Calu3 (cell line): ENCODE measurements around the gene LOXL3. TPM values are rescaled to one million over a fixed set of nuclear protein-coding genes. Genes with fewer than 3 reads are reported as not detected.

Experiments
- BruUV-seq: library from RNA; stranded (reverse); fragments of 400-500 nt; replicated peaks from 2 replicates; lab custom pipeline; 2021; lab: Mats Ljungman, UMichigan
- CTCF ChIA-PET: fragments of 300-600 bp; sonication (Branson Sonifier 250); formaldehyde crosslinking; loops from one replicate; lab custom pipeline; 2022; ENCODE audit warnings: antibody characterized with exemption; lab: Charles Lee
- DNase-seq: peaks from one replicate; pipeline ENCODE4 v3.0.0; 2022
- H3K27ac Mint-ChIP-seq: one replicate; pipeline ENCODE4 v1.8.0; 2022; ENCODE audit warnings: mixed read lengths; ENCODE audit not compliant: unreplicated experiment
- H3K27me3 Mint-ChIP-seq: one replicate; pipeline ENCODE4 v1.8.0; 2022; ENCODE audit warnings: mixed read lengths; ENCODE audit not compliant: unreplicated experiment
- H3K36me3 Mint-ChIP-seq: one replicate; pipeline ENCODE4 v1.8.0; 2022; ENCODE audit warnings: mild to moderate bottlenecking, moderate library complexity, mixed read lengths; ENCODE audit not compliant: insufficient read depth, unreplicated experiment
- H3K4me1 Mint-ChIP-seq: one replicate; pipeline ENCODE4 v1.8.0; 2022; ENCODE audit warnings: mild to moderate bottlenecking, low read depth, mixed read lengths; ENCODE audit not compliant: unreplicated experiment
- H3K4me3 Mint-ChIP-seq: one replicate; pipeline ENCODE4 v1.8.0; 2022; ENCODE audit warnings: mild to moderate bottlenecking, low read depth, moderate library complexity, mixed read lengths; ENCODE audit not compliant: unreplicated experiment
- H3K9me3 Mint-ChIP-seq: one replicate; pipeline ENCODE4 v1.8.0; 2022; ENCODE audit warnings: low read depth, mixed read lengths; ENCODE audit not compliant: unreplicated experiment
- intact Hi-C: fragments of 100-400 bp; cut with micrococcal nuclease; formaldehyde crosslinking; loops from one replicate; pipeline ENCODE4 v1.10.0; 2022; ENCODE audit not compliant: unreplicated experiment
- total RNA-seq: library from RNA; stranded (reverse); gene quantifications from 2 replicates; pipeline ENCODE4 v1.2.3, GENCODE V29; 2022
- TF ChIP-seq, protein P1 (sequence below): fragments of 200-600 bp; IDR thresholded peaks from one replicate; pipeline ENCODE4 v1.8.0; 2022; ENCODE audit warnings: antibody characterized with exemption; ENCODE audit not compliant: unreplicated experiment

Gene LOXL3
- total RNA-seq, 1 experiment from 2014 or later: 1.2 TPM

DNA sequence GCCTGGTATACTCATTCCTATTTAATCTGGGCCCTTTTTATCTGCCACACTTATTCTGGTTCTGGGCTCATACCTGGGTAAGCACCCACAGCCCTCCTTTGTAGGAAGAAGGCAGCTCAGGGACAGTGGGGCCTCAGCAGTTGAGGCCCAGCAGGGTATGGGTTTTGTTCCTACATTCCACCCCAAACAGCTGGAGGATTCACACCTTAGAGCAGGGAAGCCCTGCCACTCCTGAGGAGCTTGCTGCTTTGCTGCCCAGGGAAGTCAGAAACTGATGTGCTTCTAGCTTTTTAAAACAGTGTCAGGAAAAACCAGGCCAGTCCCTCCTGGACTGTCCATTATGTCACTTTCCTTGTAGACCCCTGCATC lies 53.2 kb downstream of the LOXL3 start:
- Mint-ChIP-seq H3K9me3 (no peaks in the 10 kb centered on the region), H3K27ac (no peak overlapping the region), H3K27me3 (peaks cover 15% of the 10 kb centered on the region), H3K36me3 (peaks cover 57% of the 10 kb centered on the region), H3K4me3 (no peak overlapping the region), H3K4me1 (peaks cover 42% of the 10 kb centered on the region)
- intact Hi-C loops: no loop called here
- TF ChIP-seq, protein P1, sequence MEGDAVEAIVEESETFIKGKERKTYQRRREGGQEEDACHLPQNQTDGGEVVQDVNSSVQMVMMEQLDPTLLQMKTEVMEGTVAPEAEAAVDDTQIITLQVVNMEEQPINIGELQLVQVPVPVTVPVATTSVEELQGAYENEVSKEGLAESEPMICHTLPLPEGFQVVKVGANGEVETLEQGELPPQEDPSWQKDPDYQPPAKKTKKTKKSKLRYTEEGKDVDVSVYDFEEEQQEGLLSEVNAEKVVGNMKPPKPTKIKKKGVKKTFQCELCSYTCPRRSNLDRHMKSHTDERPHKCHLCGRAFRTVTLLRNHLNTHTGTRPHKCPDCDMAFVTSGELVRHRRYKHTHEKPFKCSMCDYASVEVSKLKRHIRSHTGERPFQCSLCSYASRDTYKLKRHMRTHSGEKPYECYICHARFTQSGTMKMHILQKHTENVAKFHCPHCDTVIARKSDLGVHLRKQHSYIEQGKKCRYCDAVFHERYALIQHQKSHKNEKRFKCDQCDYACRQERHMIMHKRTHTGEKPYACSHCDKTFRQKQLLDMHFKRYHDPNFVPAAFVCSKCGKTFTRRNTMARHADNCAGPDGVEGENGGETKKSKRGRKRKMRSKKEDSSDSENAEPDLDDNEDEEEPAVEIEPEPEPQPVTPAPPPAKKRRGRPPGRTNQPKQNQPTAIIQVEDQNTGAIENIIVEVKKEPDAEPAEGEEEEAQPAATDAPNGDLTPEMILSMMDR: no peak
- DNase-seq: no peak
- CTCF ChIA-PET: interaction anchor here (0.6 to 1.0 kb wide), 2 partner anchors 13 to 14 kb away, joined by 3 to 5 read pairs; partner anchors contain the start of gene TLX2
- BruUV-seq: no TSS peak

DNA sequence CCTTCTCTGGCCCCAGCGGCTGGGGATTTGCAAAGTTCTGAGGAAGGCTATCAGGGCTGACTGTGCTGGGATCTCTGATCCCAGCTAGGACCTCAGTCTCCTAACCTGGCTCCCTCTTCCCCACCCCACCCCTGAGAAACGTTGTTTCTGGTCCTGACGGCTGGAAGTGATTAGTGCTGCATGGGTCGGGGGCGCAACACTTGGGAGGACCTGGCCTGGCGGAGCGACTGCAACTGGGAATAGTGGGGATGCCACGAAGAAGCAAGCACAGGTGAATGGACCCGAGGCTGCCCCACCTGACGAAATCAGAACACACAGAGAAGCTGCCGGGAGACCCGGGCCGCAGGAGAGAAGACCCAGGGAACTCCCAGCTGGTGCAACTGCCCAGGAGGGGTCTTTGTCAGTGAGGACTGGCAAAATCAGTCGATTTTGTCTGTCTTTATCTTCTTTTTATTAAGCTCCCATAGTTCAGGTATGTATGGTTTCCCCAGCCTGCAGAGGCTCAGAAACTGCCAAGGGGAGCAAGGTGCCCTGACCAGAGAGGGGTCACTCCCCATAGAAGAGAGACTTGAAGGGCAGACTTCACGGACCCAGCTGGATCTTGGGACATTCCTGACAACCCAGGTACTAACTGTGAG lies 53.7 kb downstream of the LOXL3 start:
- TF ChIP-seq, protein P1: no peak
- H3K4me1 Mint-ChIP-seq: peaks cover 37% of the 10 kb centered on the region
- peaks cover 15% of the 10 kb centered on the region for H3K27me3 Mint-ChIP-seq
- no peak overlapping the region for H3K4me3 Mint-ChIP-seq
- no peak for DNase-seq
- H3K9me3 Mint-ChIP-seq: no peaks in the 10 kb centered on the region
- peaks cover 56% of the 10 kb centered on the region for H3K36me3 Mint-ChIP-seq
- no TSS peak for BruUV-seq
- CTCF ChIA-PET: interaction anchor here (0.6 kb wide), 1 partner anchor 14 kb away, joined by 5 read pairs; the partner anchor contains the start of gene TLX2
- no peak overlapping the region for H3K27ac Mint-ChIP-seq
- intact Hi-C loops: no loop called here

DNA sequence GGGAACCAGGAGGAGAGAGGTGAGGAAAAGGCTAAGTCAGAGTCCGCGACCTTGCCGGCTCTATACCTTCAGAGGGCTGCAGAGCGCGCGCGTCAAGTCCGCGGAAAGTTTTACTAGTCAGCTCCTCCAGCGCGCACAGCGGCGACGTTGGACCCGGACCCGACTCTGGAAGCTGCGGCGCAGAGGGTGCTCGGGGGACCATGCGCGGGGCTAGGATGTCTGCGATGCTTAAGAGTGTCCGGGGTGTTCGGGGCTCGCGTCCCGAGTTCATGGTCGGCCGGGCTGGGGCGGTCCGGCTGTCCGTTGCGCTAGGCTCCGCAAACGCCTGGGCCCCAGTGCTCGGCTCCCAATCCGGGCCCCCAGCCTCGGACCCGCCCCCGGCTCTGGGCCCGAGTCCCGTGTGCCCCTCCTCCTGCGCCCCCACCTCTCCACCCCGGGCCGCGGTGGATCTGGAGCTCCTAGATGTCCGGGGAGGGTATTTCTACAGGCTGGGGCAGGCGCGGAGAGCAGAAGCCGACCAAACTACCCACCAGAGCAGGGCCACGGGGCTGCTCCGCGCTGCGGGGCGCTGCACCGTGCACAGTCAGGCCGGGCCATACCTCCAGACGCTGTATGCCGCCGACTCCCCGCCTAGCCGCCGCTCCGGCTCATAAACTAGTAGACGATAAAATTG lies 54.3 kb downstream of the LOXL3 start, which contains the start of gene LBX2:
LBX2 (minus strand) TSS at position 337 of the 673 bp plus-strand sequence; CDS start at position 271, 66 bp downstream.
- peaks cover 31% of the 10 kb centered on the region for H3K4me1 Mint-ChIP-seq
- peak within 1 kb of the TSS; percentile 33 for H3K27ac Mint-ChIP-seq
- TF ChIP-seq, protein P1: no peak
- H3K27me3 Mint-ChIP-seq: peaks cover 15% of the 10 kb centered on the region
- peaks cover 50% of the 10 kb centered on the region for H3K36me3 Mint-ChIP-seq
- no peaks in the 10 kb centered on the region for H3K9me3 Mint-ChIP-seq
- intact Hi-C loops: no loop called here
- no peak for DNase-seq
- peak within 1 kb of the TSS; percentile 58 for H3K4me3 Mint-ChIP-seq
- BruUV-seq: no TSS peak
- CTCF ChIA-PET: interaction anchor here (0.6 kb wide), 1 partner anchor 33 kb away, joined by 4 read pairs; no protein-coding TSS in a partner anchor

DNA sequence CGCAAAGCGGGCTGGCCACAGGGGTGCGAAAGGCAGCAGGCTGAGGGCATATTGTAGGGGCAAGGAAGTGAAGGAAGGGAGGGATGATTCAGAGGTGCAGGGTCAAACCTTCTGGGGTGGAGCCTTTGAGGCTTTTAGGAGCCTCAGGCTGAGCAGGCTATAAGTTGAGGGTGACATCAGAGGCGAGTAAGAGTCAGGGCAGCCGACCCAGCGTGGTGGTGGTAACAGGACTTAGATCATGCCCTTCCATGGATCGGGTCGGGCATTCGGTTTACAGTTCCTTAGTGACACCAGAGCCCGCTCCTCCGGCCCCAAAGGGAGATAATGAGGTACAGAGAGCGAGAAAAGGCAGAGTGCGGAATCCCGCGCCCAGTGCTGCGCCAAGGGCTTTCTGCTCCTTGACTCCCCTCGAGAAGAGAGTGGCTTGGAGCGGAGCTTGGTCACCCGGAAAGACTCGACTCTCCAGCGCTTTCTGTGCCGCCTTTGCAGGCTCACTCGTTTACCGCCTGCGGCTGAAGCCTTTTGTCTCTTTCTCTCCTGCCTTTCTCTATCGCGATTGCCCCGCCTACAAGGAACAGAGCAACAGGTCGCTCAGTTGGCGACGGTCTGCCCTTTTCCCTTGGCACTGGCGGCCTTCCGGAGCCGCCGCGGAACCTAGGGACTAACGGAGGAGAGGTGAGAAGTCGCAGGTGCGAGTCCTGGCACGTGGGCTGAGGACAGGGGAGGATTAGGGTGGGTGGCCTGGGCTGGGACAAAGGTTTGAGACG lies 55.1 kb downstream of the LOXL3 start:
- H3K27ac Mint-ChIP-seq: peak overlapping the region; percentile 33
- H3K4me3 Mint-ChIP-seq: peak overlapping the region; percentile 58
- CTCF ChIA-PET: interaction anchor here (0.6 kb wide), 1 partner anchor 32 kb away, joined by 4 read pairs; no protein-coding TSS in a partner anchor

More for the DNA sequence above, 55.1 kb downstream of the LOXL3 start:
- Mint-ChIP-seq H3K9me3 (no peaks in the 10 kb centered on the region), H3K4me1 (peaks cover 26% of the 10 kb centered on the region), H3K36me3 (peaks cover 43% of the 10 kb centered on the region), H3K27me3 (peaks cover 15% of the 10 kb centered on the region)
- BruUV-seq: no TSS peak
- DNase-seq: no peak
- intact Hi-C loops: no loop called here
- TF ChIP-seq, protein P1: no peak
